GM12872 (cell line): ENCODE results near the gene ANKRD52.

ENCODE experiments used
- CTCF ChIP-seq: IDR thresholded peaks from 3 replicates; pipeline ENCODE4 v1.5.1; 2011; ENCODE audit warnings: low read depth, mild to moderate bottlenecking, low read length, moderate library complexity; ENCODE audit not compliant: insufficient read depth

The ANKRD52 gene

GRCh38 chr12:56266693-56267442 lies 8.7 kb upstream of the ANKRD52 start, which contains the start of gene COQ10A:
Gene COQ10A, plus strand, starts transcription at chr12:56266942. Its CDS starts 177 bp downstream, at chr12:56267119.
- TF ChIP-seq CTCF = peak; percentile 65

GRCh38 chr12:56261503-56262232 lies 3.5 kb upstream of the ANKRD52 start:
- no peak for TF ChIP-seq CTCF

GRCh38 chr12:56260921-56261320 lies 2.7 kb upstream of the ANKRD52 start:
- no peak for TF ChIP-seq CTCF

- no peak for TF ChIP-seq CTCF
Observed at GRCh38 chr12:56260380-56260779, 2.2 kb upstream of the ANKRD52 start.

GRCh38 chr12:56258820-56259183 lies 618 bp upstream of the ANKRD52 start:
- TF ChIP-seq CTCF = no peak

GRCh38 chr12:56257491-56258067 lies 605 bp downstream of the ANKRD52 start:
- peak; percentile 28; the same call in 1 of the 3 replicates for TF ChIP-seq CTCF

- no peak for TF ChIP-seq CTCF
Observed at GRCh38 chr12:56257071-56257470, 1.1 kb downstream of the ANKRD52 start.
